Right atrium auricular region (tissue), 2 donors: Measurements from ENCODE around the gene SPOP. TPM values are rescaled to one million over a fixed set of nuclear protein-coding genes. Genes with fewer than 3 reads are reported as not detected.
A peak's percentile ranks its signal among the peaks of the same experiment; 100 is the strongest.
"Not testable (repeated sequence)": the region's sequence is repeated elsewhere in the genome, so short reads cannot be mapped to it uniquely, and the experiment has no call there.

Experiments used
- DNase-seq: peaks from one replicate; pipeline ENCODE4 v3.0.0-alpha.2; 2019; ENCODE audit warnings: low spot score
- H3K27ac ChIP-seq, 2 donors: fragments of 200-600 bp; sonication (generic); 1 replicate in 1 of 2; 2 replicates in 1 of 2; pipeline ENCODE4 v1.5.1; 2016 to 2019
- H3K27me3 ChIP-seq, 2 donors: fragments of 200-600 bp; sonication (generic); one replicate each; pipeline versions ENCODE4 v1.5.1 to v1.6.0; 2017 to 2019
- H3K36me3 ChIP-seq: fragments of 200-600 bp; sonication (generic); one replicate; pipeline ENCODE4 v1.5.1; 2016
- H3K4me1 ChIP-seq, 2 donors: fragments of 200-600 bp; sonication (generic); one replicate each; pipeline versions ENCODE4 v1.5.1 to v1.6.0; 2017 to 2019
- H3K4me3 ChIP-seq, 2 donors: fragments of 200-600 bp; sonication (generic); 1 replicate in 1 of 2; 2 replicates in 1 of 2; pipeline ENCODE4 v1.5.1; 2017 to 2019; ENCODE audit warnings: mild to moderate bottlenecking in 1 of 2, moderate library complexity in 1 of 2
- H3K9me3 ChIP-seq, 2 donors: fragments of 200-600 bp; sonication (generic); one replicate each; pipeline ENCODE4 v1.5.1; 2019
- total RNA-seq, 2 donors: library from RNA; depleted of rRNA; stranded (reverse); fragments of >200 nt; gene quantifications; one replicate each; pipeline ENCODE4 v1.1.0, GENCODE V29; 2016
- TF ChIP-seq, protein P1 (sequence below), 2 donors: fragments of 200-600 bp; sonication (generic); IDR thresholded peaks; one replicate each; pipeline ENCODE4 v1.5.1; 2019; ENCODE audit warnings: antibody characterized with exemption in 2 of 2

Gene SPOP
- 10 to 100 TPM; 40.9 to 71.8 TPM for total RNA-seq

- Histone ChIP-seq H3K36me3 (no peaks in the 10 kb centered on the region), H3K4me1 (peaks cover 0 to 42% of the 10 kb centered on the region in 2 donors), H3K4me3 (peak within 1 kb of the TSS; percentile 73 to 78), H3K27ac (peak within 1 kb of the TSS; percentile 99), H3K9me3 (no peaks in the 10 kb centered on the region), H3K27me3 (no peaks in the 10 kb centered on the region)
- TF ChIP-seq, protein P1, sequence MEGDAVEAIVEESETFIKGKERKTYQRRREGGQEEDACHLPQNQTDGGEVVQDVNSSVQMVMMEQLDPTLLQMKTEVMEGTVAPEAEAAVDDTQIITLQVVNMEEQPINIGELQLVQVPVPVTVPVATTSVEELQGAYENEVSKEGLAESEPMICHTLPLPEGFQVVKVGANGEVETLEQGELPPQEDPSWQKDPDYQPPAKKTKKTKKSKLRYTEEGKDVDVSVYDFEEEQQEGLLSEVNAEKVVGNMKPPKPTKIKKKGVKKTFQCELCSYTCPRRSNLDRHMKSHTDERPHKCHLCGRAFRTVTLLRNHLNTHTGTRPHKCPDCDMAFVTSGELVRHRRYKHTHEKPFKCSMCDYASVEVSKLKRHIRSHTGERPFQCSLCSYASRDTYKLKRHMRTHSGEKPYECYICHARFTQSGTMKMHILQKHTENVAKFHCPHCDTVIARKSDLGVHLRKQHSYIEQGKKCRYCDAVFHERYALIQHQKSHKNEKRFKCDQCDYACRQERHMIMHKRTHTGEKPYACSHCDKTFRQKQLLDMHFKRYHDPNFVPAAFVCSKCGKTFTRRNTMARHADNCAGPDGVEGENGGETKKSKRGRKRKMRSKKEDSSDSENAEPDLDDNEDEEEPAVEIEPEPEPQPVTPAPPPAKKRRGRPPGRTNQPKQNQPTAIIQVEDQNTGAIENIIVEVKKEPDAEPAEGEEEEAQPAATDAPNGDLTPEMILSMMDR (IDR thresholded peaks at IDR 0.05) = no peak
- DNase-seq = peak; percentile 99
Observed at GRCh38 chr17:49677933-49678847, at the start of gene SPOP. Gene SPOP, minus strand, starts transcription at chr17:49678097. Its CDS starts 55,287 bp downstream, at chr17:49622810.

- Histone ChIP-seq H3K27ac (peak overlapping the region in 1 of 2 donors; percentile 10), H3K4me1 (peaks cover 0 to 80% of the 10 kb centered on the region in 2 donors), H3K9me3 (no peaks in the 10 kb centered on the region), H3K27me3 (no peaks in the 10 kb centered on the region), H3K4me3 (no peak overlapping the region), H3K36me3 (no peaks in the 10 kb centered on the region)
- TF ChIP-seq, protein P1 (IDR thresholded peaks at IDR 0.05) = no peak
- no peak for DNase-seq
Observed at GRCh38 chr17:49727380-49727779, 49.5 kb upstream of the SPOP start.

GRCh38 chr17:49725452-49726130, 47.7 kb upstream of the SPOP start:
- Histone ChIP-seq H3K4me3 (no peak overlapping the region), H3K27me3 (no peaks in the 10 kb centered on the region), H3K27ac (no peak overlapping the region), H3K36me3 (no peaks in the 10 kb centered on the region), H3K4me1 (peaks cover 0 to 75% of the 10 kb centered on the region in 2 donors), H3K9me3 (no peaks in the 10 kb centered on the region)
- TF ChIP-seq, protein P1 (IDR thresholded peaks at IDR 0.05) = no peak
- DNase-seq = no peak

- peaks cover 0 to 65% of the 10 kb centered on the region in 2 donors for H3K4me1 ChIP-seq
- H3K36me3 ChIP-seq, H3K4me3 ChIP-seq, H3K27me3 ChIP-seq, H3K9me3 ChIP-seq, DNase-seq: not testable (repeated sequence)
- peak overlapping the region; percentile 64 for H3K27ac ChIP-seq
Observed at GRCh38 chr17:49724552-49724951, 46.7 kb upstream of the SPOP start.

- Histone ChIP-seq H3K27me3 (no peaks in the 10 kb centered on the region), H3K4me3 (no peak overlapping the region), H3K9me3 (no peaks in the 10 kb centered on the region), H3K4me1 (peaks cover 0 to 54% of the 10 kb centered on the region in 2 donors), H3K36me3 (peaks cover 10% of the 10 kb centered on the region), H3K27ac (peak overlapping the region; percentile 64)
- DNase-seq = no peak
- TF ChIP-seq, protein P1 (IDR thresholded peaks at IDR 0.05) = no peak
Observed at GRCh38 chr17:49723423-49723822, 45.5 kb upstream of the SPOP start.

DNA sequence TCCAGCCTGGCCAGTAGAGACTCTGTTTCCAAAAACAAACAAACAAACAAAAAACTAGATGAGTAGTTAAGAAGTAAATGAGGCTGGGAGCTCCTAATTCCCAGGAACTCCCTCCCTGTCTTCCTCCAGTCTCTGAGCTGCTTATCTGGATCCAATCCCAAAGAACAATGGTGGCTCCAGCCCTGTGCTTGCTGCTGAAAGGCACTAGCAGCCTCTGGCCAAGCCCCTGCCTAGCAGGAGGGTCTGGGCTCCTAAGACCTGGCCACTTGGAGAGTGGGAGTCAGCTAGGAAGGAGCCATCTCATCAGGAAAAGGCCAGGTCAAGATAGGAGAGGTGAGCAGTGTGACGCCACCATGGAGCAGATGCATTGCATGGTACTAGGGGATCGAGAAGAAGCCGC, 44.2 kb upstream of the SPOP start:
- peak overlapping the region; percentile 64 for H3K27ac ChIP-seq
- TF ChIP-seq, protein P1 (IDR thresholded peaks at IDR 0.05) = no peak
- no peaks in the 10 kb centered on the region for H3K27me3 ChIP-seq
- peaks cover 0 to 49% of the 10 kb centered on the region in 2 donors for H3K4me1 ChIP-seq
- no peak overlapping the region for H3K4me3 ChIP-seq
- no peak for DNase-seq
- H3K9me3 ChIP-seq = no peaks in the 10 kb centered on the region
- H3K36me3 ChIP-seq = peaks cover 15% of the 10 kb centered on the region
